NCI-H82 treated with DMSO at 0.1 percent for 48 hours (cell line): Measurements from ENCODE around the gene GHRH.

Experiments
- DNase-seq: peaks from one replicate; lab custom pipeline; 2025; ENCODE audit not compliant: unreplicated experiment; lab: John Stamatoyannopoulos, UW

Gene GHRH

GRCh38 chr20:37238935-37239451 is 22.6 kb downstream of the GHRH start:
- DNase-seq: peak; percentile 84

- DNase-seq: no peak
These were observed 23.2 kb downstream of the GHRH start for GRCh38 chr20:37238426-37238825.

GRCh38 chr20:37237656-37238055 is 24.0 kb downstream of the GHRH start:
- DNase-seq: no peak

GRCh38 chr20:37236462-37236861 is 25.2 kb downstream of the GHRH start:
- DNase-seq: no peak

GRCh38 chr20:37235065-37235464 is 26.5 kb downstream of the GHRH start:
- DNase-seq: peak; percentile 37

GRCh38 chr20:37234254-37234581 is 27.4 kb downstream of the GHRH start:
- no peak for DNase-seq

GRCh38 chr20:37233548-37234253 is 27.9 kb downstream of the GHRH start:
- DNase-seq: peak; percentile 99

- DNase-seq: no peak
These were observed 29.5 kb downstream of the GHRH start for GRCh38 chr20:37231947-37232630.

GRCh38 chr20:37230200-37230599 is 31.4 kb downstream of the GHRH start:
- no peak for DNase-seq

- DNase-seq: no peak
These were observed 32.3 kb downstream of the GHRH start for GRCh38 chr20:37229357-37229756.

- DNase-seq: no peak
These were observed 33.0 kb downstream of the GHRH start for GRCh38 chr20:37228656-37229055.

GRCh38 chr20:37228082-37228481 is 33.5 kb downstream of the GHRH start:
- no peak for DNase-seq

- no peak for DNase-seq
These were observed 34.7 kb downstream of the GHRH start for GRCh38 chr20:37226889-37227288.

- DNase-seq: no peak
These were observed 36.5 kb downstream of the GHRH start for GRCh38 chr20:37225146-37225545.

- DNase-seq: no peak
These were observed 38.6 kb downstream of the GHRH start for GRCh38 chr20:37223053-37223452.

GRCh38 chr20:37222086-37222485 is 39.5 kb downstream of the GHRH start:
- no peak for DNase-seq

GRCh38 chr20:37220731-37221130 is 40.9 kb downstream of the GHRH start:
- DNase-seq: no peak

- no peak for DNase-seq
These were observed 41.6 kb downstream of the GHRH start for GRCh38 chr20:37219751-37220668.

GRCh38 chr20:37218976-37219375 is 42.6 kb downstream of the GHRH start:
- no peak for DNase-seq

GRCh38 chr20:37218441-37218840 is 43.2 kb downstream of the GHRH start:
- DNase-seq: no peak

- no peak for DNase-seq
These were observed 51.8 kb downstream of the GHRH start for GRCh38 chr20:37209661-37210314.
